GM23248 (cell line): ENCODE measurements around the gene CELA2A.
"Not testable (repeated sequence)": the region's sequence is repeated elsewhere in the genome, so short reads cannot be mapped to it uniquely, and the experiment has no call there.

Experiments
- EZH2 ChIP-seq: fragments of 200-600 bp; sonication (generic); IDR thresholded peaks from 2 replicates; pipeline ENCODE4 v1.6.1; 2018; ENCODE audit warnings: antibody characterized with exemption, mild to moderate bottlenecking; ENCODE audit not compliant: insufficient read depth, poor library complexity, severe bottlenecking
- EZH2phosphoT487 ChIP-seq: fragments of 200-600 bp; sonication (generic); IDR thresholded peaks from 2 replicates; pipeline ENCODE4 v1.6.1; 2018; ENCODE audit warnings: antibody characterized with exemption, moderate library complexity, mild to moderate bottlenecking, low read depth; ENCODE audit not compliant: insufficient read depth

- TF ChIP-seq EZH2phosphoT487, EZH2: not testable (repeated sequence)
These were observed 7.4 kb downstream of the CELA2A start for GRCh38 chr1:15463926-15464322.
